ENCODE measurements around the gene PKIG. TPM values are rescaled to one million over a fixed set of nuclear protein-coding genes. Genes with fewer than 3 reads are reported as not detected.

Gene PKIG
- total RNA-seq, 2 donors from 2014 or later = 61.5 to 77.6 TPM

DNA sequence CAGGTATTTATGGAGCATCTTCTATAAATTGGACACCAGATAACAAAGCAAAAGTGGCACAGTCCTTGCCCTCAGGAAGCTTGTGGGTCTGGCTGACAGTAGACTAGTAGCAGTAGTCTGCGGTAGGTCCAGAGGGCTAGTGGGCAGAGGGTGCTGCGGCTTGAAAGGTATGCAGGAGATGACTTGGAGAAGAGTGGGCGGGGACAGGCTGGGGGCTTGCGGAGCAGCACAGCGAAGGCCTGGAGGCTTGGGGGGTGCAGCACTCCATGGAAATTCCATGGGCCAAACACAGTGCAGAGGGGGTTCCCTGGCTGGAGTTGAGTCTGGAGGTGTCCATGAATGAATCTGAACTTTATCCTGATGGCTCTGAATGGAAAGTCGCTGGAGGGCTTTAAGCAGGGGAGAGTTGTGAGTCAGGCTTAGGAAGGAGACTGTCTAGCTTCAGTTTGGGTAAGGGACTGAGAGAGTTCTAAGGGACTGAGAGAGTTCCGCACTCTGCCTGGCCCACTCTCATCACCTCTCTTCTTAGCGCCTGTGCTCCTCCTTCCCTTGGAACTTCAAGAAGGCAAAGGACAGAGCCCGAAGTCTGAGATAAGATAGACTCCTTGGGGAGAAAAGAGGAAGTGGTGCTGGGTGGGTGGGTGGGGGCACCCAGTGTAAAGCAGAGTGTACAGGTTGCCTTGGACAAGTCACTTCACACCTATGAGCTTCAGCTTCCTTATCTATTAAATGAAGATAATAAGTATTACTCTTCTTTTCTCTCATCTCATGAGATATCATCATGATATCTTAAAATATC is 8.8 kb downstream of the PKIG start:
- Mint-ChIP-seq H3K27me3 (ENCODE audit: insufficient read depth) (no peaks in the 10 kb centered on the region), H3K4me1 (peaks cover 7% of the 10 kb centered on the region), H3K36me3 (ENCODE audit: low read depth) (peaks cover 27% of the 10 kb centered on the region), H3K27ac (peak overlapping the region; percentile 66), H3K4me3 (no peak overlapping the region), H3K9me3 (no peaks in the 10 kb centered on the region)
- no peak for TF ChIP-seq CTCF (conservative IDR thresholded peaks at IDR 0.05)
- Histone ChIP-seq H3K4me3 (ENCODE audit: low read length) (no peak overlapping the region), H3K36me3 (ENCODE audit: control insufficient read depth, insufficient read depth, low read length) (peaks cover 17% of the 10 kb centered on the region), H3K27ac (ENCODE audit: low read depth, low read length) (no peak overlapping the region), H3K27me3 (ENCODE audit: control insufficient read depth, insufficient read depth, low read length, poor library complexity, severe bottlenecking) (no peaks in the 10 kb centered on the region), H3K9ac (ENCODE audit: extremely low read depth, low read length, poor library complexity, severe bottlenecking) (no peak overlapping the region), H3K9me3 (ENCODE audit: control insufficient read depth, low read length) (no peaks in the 10 kb centered on the region), H3K4me1 (ENCODE audit: control insufficient read depth, insufficient read depth, low read length) (no peaks in the 10 kb centered on the region)
- 83 to 88% methylated on average over 3 to 8 of the region's 9 CpGs for WGBS, 2 experiments (ENCODE audit: insufficient coverage in 1 of 2, insufficient read length in 1 of 2)
- DNase-seq = no peak

- peaks cover 13% of the 10 kb centered on the region for H3K4me1 Mint-ChIP-seq
- 88 to 93% methylated on average over 1 to 3 of the region's 3 CpGs for WGBS, 2 experiments (ENCODE audit: insufficient coverage in 1 of 2, insufficient read length in 1 of 2)
- Histone ChIP-seq H3K9ac (ENCODE audit: extremely low read depth, low read length, poor library complexity, severe bottlenecking) (no peak overlapping the region), H3K27me3 (ENCODE audit: control insufficient read depth, insufficient read depth, low read length, poor library complexity, severe bottlenecking) (no peaks in the 10 kb centered on the region), H3K9me3 (ENCODE audit: control insufficient read depth, low read length) (no peaks in the 10 kb centered on the region), H3K36me3 (ENCODE audit: control insufficient read depth, insufficient read depth, low read length) (peaks cover 17% of the 10 kb centered on the region), H3K4me3 (ENCODE audit: low read length) (no peak overlapping the region), H3K4me1 (ENCODE audit: control insufficient read depth, insufficient read depth, low read length) (no peaks in the 10 kb centered on the region), H3K27ac (ENCODE audit: low read depth, low read length) (no peak overlapping the region)
- H3K36me3 Mint-ChIP-seq (ENCODE audit: low read depth) = peaks cover 27% of the 10 kb centered on the region
- TF ChIP-seq CTCF (conservative IDR thresholded peaks at IDR 0.05) = no peak
- H3K27me3 Mint-ChIP-seq (ENCODE audit: insufficient read depth) = no peaks in the 10 kb centered on the region
- no peaks in the 10 kb centered on the region for H3K9me3 Mint-ChIP-seq
- no peak for DNase-seq
- H3K27ac Mint-ChIP-seq = no peak overlapping the region
- no peak overlapping the region for H3K4me3 Mint-ChIP-seq
Measured at GRCh38 chr20:44592366-44592765, 10.0 kb downstream of the PKIG start.

DNA sequence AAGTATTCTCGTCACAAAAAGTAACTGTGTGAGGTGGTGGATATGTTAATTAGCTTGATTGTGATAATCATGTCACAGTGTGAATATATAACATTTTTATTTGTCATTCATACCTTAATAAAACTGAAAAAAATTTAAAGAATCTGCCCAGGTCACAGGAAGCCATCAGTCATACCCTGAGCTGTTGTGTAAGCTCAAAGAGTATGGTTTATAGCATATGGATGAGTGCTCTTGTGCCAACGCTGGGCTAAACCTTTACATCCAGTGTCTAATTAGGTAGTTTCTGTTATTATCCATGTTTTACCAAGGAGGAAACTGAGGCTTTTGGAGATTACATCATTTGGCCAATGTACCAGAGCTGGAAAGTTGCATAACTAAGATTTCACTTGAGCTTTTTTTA is 11.4 kb downstream of the PKIG start:
- H3K9me3 Mint-ChIP-seq = no peaks in the 10 kb centered on the region
- H3K27me3 Mint-ChIP-seq (ENCODE audit: insufficient read depth) = no peaks in the 10 kb centered on the region
- H3K9ac ChIP-seq (ENCODE audit: extremely low read depth, low read length, poor library complexity, severe bottlenecking) = no peak overlapping the region
- no peak overlapping the region for H3K4me3 ChIP-seq (ENCODE audit: low read length)
- H3K27ac Mint-ChIP-seq = no peak overlapping the region
- peaks cover 17% of the 10 kb centered on the region for H3K36me3 ChIP-seq (ENCODE audit: control insufficient read depth, insufficient read depth, low read length)
- TF ChIP-seq CTCF (conservative IDR thresholded peaks at IDR 0.05) = no peak
- H3K4me1 Mint-ChIP-seq = peaks cover 27% of the 10 kb centered on the region
- 86% methylated on average over 2 of the region's 2 CpGs; no CpG with 5 or more reads in 1 of the 2 experiments for WGBS, 2 experiments (ENCODE audit: insufficient coverage in 1 of 2, insufficient read length in 1 of 2)
- H3K4me1 ChIP-seq (ENCODE audit: control insufficient read depth, insufficient read depth, low read length) = peaks cover 9% of the 10 kb centered on the region
- no peak for DNase-seq
- H3K27me3 ChIP-seq (ENCODE audit: control insufficient read depth, insufficient read depth, low read length, poor library complexity, severe bottlenecking) = no peaks in the 10 kb centered on the region
- no peak overlapping the region for H3K27ac ChIP-seq (ENCODE audit: low read depth, low read length)
- peaks cover 27% of the 10 kb centered on the region for H3K36me3 Mint-ChIP-seq (ENCODE audit: low read depth)
- H3K9me3 ChIP-seq (ENCODE audit: control insufficient read depth, low read length) = no peaks in the 10 kb centered on the region
- H3K4me3 Mint-ChIP-seq = no peak overlapping the region
